Inflammatory macrophage treated with lipopolysaccharide for 4 hours (primary cell): Measurements from ENCODE around the gene CCL22.
"Not testable (repeated sequence)": the region's sequence is repeated elsewhere in the genome, so short reads cannot be mapped to it uniquely, and the experiment has no call there.

Experiments used
- DNase-seq: peaks from one replicate; pipeline ENCODE4 v3.0.0-alpha.2; 2020

CCL22 gene

DNA sequence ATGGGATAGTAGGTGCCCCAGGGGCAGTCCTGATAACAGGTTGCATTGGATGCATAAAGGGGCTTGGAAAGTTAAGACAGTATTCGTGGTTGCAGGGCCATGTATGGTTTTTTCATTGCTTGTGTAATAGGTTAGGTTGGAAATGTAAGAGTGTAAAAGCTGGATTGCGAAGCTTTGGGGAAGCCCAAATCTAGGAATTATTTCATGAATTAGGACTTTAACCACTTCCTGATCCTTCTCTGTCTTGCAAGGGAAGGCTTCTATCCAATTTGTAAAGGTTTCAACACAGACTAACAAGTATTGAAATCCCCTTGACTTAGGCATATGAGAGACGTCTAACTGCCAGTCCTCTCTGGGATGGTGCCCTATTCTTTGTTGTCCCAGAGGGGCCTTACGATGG is 38.2 kb downstream of the CCL22 start:
- DNase-seq: peak; percentile 70

DNA sequence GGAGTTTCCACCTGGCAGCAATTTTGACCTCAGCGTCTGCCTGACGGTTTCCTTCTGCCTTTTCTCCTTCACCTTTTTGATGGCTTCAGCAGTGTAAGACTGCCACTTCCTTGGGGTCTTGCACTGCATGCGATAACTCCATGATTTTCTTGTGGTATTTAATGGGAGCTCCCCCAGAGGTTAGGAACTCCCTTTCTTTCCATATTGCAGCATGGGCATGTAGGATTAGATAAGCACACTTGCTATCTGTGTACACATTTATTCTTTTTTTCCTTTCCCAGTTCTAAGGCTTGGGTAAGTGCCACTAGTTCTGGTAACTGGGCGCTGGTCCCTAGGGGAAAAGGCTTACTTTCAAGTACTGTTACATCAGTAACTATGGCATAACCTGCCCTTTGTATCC is 38.9 kb downstream of the CCL22 start:
- DNase-seq: not testable (repeated sequence)

DNA sequence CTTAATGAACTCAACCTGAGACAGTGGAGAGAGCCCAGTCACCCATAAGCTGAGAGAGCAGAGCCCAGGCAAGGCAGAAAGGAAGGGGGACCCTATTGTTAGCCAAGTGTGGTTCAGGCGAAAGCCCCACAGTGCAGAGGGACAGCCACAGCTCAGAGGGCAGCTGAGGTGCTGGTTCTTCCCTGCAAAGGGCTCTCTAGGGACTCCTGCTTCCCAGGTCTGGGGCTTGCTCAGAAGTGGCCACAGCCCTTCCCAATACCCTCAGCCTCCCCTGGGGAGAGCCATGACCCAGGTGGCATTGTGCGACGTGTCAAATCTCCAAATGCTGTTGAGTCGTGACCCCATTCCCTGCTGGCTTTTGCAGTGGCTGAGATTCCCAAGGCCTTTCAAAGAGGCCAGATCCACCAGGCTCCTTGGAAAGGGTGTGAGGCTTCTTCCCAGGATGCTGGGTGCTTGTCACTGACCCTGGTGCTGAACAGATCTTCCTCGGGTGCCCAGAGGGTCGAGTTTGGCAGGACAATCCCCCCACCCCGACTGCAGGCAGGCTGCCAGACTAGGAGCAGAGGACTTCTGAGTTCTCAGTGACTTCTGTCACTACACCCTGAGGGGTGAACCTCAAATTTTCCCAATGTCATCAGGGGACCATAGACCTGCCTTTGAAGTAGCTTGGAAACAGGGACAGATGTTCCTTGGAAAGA is 43.5 kb downstream of the CCL22 start:
- DNase-seq: no peak

GRCh38 chr16:57403965-57404817 is 45.6 kb downstream of the CCL22 start, which contains the start of gene CCL17:
Gene CCL17 (plus strand): TSS chr16:57404767. CDS start chr16:57413933, 9,166 bp downstream.
- DNase-seq: peak; percentile 35

- DNase-seq: peak; percentile 46
These were observed 46.5 kb downstream of the CCL22 start for GRCh38 chr16:57405097-57405496.

- DNase-seq: peak; percentile 80
These were observed 48.3 kb downstream of the CCL22 start for GRCh38 chr16:57406881-57407280.

DNA sequence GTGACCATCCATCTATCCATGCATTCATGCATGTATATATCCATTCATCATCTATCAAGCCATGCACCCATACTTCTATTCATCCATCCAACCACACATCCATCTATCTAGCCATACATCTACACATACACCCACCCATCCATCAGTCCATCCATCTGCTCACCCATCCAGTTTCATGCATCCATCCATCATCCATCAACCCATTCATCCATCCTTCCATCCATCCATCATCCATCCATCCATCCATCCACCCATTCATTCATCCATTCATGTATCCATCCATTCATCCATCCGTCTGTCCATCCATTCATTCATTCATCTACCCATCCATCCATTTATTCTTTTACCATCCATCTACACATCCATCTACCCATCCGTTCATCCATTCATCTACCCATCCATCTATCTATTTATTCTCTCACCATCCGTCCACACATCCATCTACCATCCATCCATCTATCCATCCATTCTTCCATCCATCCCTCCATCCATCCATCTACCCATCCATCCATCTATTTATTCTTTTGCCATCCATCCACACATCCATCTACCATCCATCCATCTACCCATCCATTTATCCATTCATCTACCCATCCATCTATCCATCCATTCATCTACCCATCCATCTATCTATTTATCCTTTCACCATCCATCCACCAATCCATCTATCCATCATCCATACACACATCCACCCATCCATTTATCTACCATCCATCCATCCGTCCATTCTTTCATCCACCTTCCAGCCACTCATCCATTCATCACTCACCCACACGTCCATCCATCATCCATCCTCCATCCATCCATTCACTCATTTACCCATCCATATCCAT is 49.2 kb downstream of the CCL22 start:
- no peak for DNase-seq

DNA sequence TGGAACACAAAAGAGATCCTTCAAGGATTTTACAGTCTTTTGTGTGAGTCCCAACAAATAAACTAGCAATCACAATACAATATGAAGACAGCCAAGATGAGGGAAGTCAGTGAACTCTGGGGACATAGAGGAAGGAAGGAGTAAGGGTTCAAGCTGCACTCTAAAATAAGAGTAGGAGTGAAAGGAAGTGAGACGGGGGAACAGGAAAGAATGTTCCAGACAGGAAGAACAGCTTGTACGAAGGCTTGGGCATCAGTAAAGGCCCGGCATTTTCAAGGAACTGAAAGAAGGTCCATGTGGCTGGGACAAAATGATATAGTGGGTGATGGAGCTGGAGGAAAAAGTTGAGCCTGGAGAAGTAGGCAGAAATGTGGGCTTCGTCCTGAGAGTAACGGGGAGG is 50.5 kb downstream of the CCL22 start:
- DNase-seq: peak; percentile 40

DNA sequence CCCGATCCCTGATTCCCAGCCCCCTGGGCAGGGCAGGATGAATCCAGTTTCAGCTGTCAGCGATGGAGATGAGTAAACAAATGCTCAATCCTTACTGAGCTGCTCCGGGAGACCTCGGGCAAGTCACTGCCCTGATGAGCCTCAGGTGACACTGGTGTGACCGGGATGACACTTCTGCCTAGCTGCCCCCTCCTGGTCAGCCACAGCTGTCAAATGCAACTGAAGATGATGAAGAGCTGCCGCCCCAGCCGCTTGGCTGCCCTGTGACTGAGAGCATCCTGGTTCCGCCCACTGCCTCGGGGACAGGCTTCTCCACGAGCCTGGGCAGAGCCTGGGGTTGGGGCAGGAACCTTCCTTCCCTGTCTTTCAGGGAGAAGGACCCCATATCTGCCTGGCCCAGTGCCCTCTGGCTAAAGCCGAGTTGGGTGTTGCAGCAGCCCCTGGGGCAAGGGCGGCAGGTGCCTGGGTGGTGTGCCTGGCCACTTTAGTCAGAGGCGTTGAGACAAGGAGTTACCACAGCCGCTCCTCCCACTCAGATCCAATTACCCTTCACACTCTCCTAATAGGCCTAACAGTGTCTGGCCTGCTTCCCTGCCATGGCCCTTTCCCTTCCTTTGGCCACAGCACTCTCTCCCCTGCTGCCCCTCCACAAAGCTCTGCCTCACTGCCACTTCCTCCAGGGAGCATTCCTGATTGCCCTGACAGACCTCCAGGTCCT is 51.4 kb downstream of the CCL22 start:
- DNase-seq: peak; percentile 31

DNA sequence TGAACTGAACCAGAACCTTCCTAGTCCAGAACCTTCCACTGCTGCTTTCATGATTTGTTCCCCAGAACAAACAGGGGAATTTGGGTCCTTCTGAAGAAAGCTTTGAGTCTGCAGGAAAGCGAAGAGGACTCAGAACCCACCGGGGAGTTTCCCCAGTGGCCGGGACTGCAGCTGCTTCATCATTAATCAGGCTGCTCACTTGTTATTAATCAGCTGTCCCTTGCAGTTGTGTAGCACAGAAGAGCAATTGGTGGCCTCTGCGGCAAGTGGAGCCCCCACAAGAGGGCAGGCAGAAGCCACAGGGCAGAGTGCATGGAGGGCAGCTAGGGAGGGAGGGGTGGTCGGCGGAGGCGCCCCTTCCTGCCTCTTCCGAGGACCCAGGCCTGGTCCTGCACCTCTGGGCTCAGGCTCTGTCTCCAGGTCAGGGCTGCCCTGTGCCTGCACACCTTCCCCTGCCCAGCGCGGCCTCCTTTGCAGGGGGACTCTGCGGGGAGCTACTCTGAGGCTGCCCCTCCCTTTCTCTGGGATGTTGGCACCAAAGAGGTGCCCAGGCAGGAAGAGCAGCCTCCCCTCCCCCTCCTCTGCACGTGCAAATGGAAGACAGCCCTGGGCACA is 52.9 kb downstream of the CCL22 start:
- no peak for DNase-seq

DNA sequence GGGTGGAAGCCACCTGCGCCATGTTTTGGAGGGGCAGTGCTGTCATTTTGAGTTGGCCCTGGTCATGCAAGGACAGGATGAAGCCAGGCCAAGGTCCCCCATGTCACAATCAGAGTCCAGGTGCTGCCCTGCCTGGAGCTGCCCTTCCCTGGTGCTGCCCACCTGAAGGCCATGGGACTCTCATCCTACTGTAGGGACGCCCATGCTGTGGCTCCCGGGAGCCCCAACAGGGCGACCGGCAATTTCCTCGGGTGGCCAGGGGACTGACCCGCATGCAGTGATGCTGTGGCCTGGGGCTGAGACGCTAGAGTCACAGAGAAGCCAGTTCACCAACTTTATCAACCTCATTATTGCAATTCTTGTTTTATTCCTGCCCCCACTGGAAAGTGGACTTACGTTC is 54.0 kb downstream of the CCL22 start:
- DNase-seq: no peak

DNA sequence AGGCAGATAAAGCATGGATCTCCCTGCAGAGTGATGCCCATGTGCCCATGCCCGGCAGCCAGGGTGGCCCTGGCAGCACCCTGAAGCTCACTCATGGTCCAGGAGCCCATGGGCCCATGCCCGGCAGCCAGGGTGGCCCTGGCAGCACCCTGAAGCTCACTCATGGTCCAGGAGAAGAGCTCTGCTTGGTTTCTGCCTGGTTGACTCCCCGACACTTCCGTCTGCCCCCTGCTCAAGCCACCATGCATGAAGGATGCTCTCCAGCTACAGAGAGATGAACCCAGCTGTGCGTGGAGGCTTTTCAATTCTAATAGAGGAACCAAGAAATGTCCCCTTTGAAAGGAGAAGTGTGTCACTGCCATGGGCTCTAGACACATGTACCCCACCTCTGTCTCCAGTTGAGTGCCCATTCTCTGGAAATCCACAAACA is 54.7 kb downstream of the CCL22 start:
- peak; percentile 41 for DNase-seq

DNA sequence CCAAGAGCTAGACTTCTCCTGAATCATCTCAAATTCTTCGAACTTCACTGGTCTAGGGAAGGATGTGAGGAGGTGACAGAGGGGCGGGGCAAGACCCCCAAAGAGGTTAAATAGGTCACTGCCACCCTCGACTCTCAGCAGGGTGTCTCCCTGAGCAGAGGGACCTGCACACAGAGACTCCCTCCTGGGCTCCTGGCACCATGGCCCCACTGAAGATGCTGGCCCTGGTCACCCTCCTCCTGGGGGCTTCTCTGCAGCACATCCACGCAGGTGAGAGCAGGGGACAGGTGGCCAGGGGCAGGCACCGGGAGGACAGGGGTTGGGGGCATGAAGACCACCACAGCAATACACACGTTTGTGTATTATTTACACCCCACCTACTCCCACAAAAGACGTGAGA is 55.1 kb downstream of the CCL22 start:
- DNase-seq: no peak
